HEK293T (cell line): ENCODE data around the gene TLK2.
"Not testable (repeated sequence)": the region's sequence is repeated elsewhere in the genome, so short reads cannot be mapped to it uniquely, and the experiment has no call there.

Source experiments
- FOXA1 ChIP-seq: fragments of 450-650 bp; IDR thresholded peaks from 2 replicates; pipeline ENCODE4 v1.6.1; 2016; ENCODE audit warnings: mild to moderate bottlenecking
- FOXK2 ChIP-seq: fragments of 450-650 bp; IDR thresholded peaks from 2 replicates; pipeline ENCODE4 v1.6.1; 2016; ENCODE audit warnings: mild to moderate bottlenecking
- FOXM1 ChIP-seq: fragments of 450-650 bp; IDR thresholded peaks from 2 replicates; pipeline ENCODE4 v1.6.1; 2017; ENCODE audit warnings: mild to moderate bottlenecking, borderline replicate concordance
- HDGF ChIP-seq: fragments of 450-650 bp; IDR thresholded peaks from 2 replicates; pipeline ENCODE4 v1.6.1; 2017; ENCODE audit warnings: antibody characterized with exemption, borderline replicate concordance
- L3MBTL2 ChIP-seq: fragments of 450-650 bp; conservative IDR thresholded peaks from 2 replicates; pipeline ENCODE4 v1.6.1; 2016; ENCODE audit warnings: mild to moderate bottlenecking
- LEF1 ChIP-seq: fragments of 450-650 bp; IDR thresholded peaks from 2 replicates; pipeline ENCODE4 v1.6.1; 2017; ENCODE audit warnings: mild to moderate bottlenecking, borderline replicate concordance
- SP1 ChIP-seq: fragments of 450-650 bp; IDR thresholded peaks from 2 replicates; pipeline ENCODE4 v1.6.1; 2017
- SUZ12 ChIP-seq: fragments of 450-650 bp; IDR thresholded peaks from 2 replicates; pipeline ENCODE4 v1.6.1; 2016; ENCODE audit warnings: mild to moderate bottlenecking
- TARDBP ChIP-seq: fragments of 450-650 bp; IDR thresholded peaks from 2 replicates; pipeline ENCODE4 v1.6.1; 2016

DNA sequence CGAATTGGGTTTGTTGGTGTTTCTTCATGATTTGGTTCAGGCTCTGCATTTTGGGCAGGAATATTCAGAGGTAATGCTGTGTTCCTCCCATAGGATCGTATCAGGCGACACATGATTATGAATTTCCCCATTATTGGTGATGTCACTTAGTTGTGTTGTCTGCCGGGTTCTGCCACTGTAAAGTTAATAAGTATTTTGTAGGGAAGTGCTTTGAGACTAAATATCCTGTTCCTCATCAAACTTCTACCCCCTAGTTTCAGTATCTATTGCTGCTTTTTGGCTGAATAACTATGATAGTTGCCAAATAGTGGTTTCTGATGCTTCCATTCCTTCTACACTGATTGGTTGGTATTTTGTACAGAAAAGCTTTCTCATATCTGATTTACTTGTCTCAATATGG is 26.4 kb upstream of the TLK2 start:
- TF ChIP-seq TARDBP, HDGF, FOXK2, SUZ12, FOXM1, SP1, FOXA1, LEF1, L3MBTL2: not testable (repeated sequence)
